Activated B cell treated with CpG ODN at 0.5 μM for 24 hours (primary cell): ENCODE measurements around the gene CAMK1. TPM values are rescaled to one million over a fixed set of nuclear protein-coding genes. Genes with fewer than 3 reads are reported as not detected.

Experiments used
- ATAC-seq: fragments of 200-7000 bp; cut with Tn5 transposase; one replicate; pipeline ENCODE4 v1.10.0; 2021; ENCODE audit warnings: low read depth, mild to moderate bottlenecking, moderate library complexity
- CTCF ChIA-PET: fragments of 350-600 bp; sonication (Branson Sonifier 250); formaldehyde crosslinking; loops from one replicate; lab custom pipeline; 2021; ENCODE audit warnings: antibody characterized with exemption; lab: Charles Lee
- POLR2A ChIA-PET: fragments of 350-600 bp; sonication (Branson Sonifier 250); formaldehyde crosslinking; loops from one replicate; lab custom pipeline; 2021; ENCODE audit warnings: antibody characterized with exemption; lab: Charles Lee
- DNase-seq: peaks from one replicate; pipeline ENCODE4 v3.0.0; 2022
- H3K27ac Mint-ChIP-seq: one replicate; pipeline ENCODE4 v1.8.0; 2020; ENCODE audit warnings: mixed read lengths
- H3K27me3 Mint-ChIP-seq: one replicate; pipeline ENCODE4 v1.8.0; 2021; ENCODE audit warnings: mixed read lengths
- H3K36me3 Mint-ChIP-seq: one replicate; pipeline ENCODE4 v1.8.0; 2021; ENCODE audit warnings: low read depth, mixed read lengths
- H3K4me1 Mint-ChIP-seq: one replicate; pipeline ENCODE4 v1.8.0; 2021; ENCODE audit warnings: mixed read lengths
- H3K4me3 Mint-ChIP-seq: one replicate; pipeline ENCODE4 v1.8.0; 2020; ENCODE audit warnings: mild to moderate bottlenecking, mixed read lengths
- H3K9me3 Mint-ChIP-seq: one replicate; pipeline ENCODE4 v1.8.0; 2020; ENCODE audit warnings: mixed read lengths
- CTCF ChIP-seq: fragments of 200-600 bp; IDR thresholded peaks from one replicate; pipeline ENCODE4 v1.8.0; 2022; ENCODE audit warnings: antibody characterized with exemption, mild to moderate bottlenecking
- intact Hi-C: fragments of 100-400 bp; cut with micrococcal nuclease; formaldehyde crosslinking; loops from one replicate; pipeline ENCODE4 v1.15.1; 2024
- total RNA-seq: library from RNA; stranded (reverse); gene quantifications from 2 replicates; pipeline ENCODE4 v1.2.3, GENCODE V29; 2022

CAMK1 gene
- total RNA-seq, 1 donor from 2014 or later = 1.7 TPM

- H3K4me3 Mint-ChIP-seq = no peak overlapping the region
- H3K4me1 Mint-ChIP-seq = peaks cover 30% of the 10 kb centered on the region
- POLR2A ChIA-PET = interaction anchor here (1.2 kb wide), 2 partner anchors 9 to 36 kb away, joined by 4 to 8 read pairs; partner anchors contain the start of gene OGG1
- CTCF ChIA-PET = no interaction called here
- DNase-seq (no peak), ATAC-seq (no peak)
- no peaks in the 10 kb centered on the region for H3K27me3 Mint-ChIP-seq
- H3K9me3 Mint-ChIP-seq = no peaks in the 10 kb centered on the region
- no peak overlapping the region for H3K27ac Mint-ChIP-seq
- H3K36me3 Mint-ChIP-seq = peaks cover 66% of the 10 kb centered on the region
- intact Hi-C loops = no loop called here
- TF ChIP-seq CTCF = no peak
These were observed 16.5 kb upstream of the CAMK1 start for GRCh38 chr3:9786209-9786739.

- H3K4me3 Mint-ChIP-seq = no peak overlapping the region
- DNase-seq (no peak), ATAC-seq (no peak)
- ChIA-PET POLR2A (interaction anchor here (0.6 to 1.2 kb wide), 4 partner anchors 10 to 48 kb away, joined by 4 to 8 read pairs (median 6); partner anchors contain the start of gene OGG1), CTCF (no interaction called here)
- H3K4me1 Mint-ChIP-seq = peaks cover 30% of the 10 kb centered on the region
- intact Hi-C loops = no loop called here
- no peaks in the 10 kb centered on the region for H3K27me3 Mint-ChIP-seq
- no peak for TF ChIP-seq CTCF
- no peaks in the 10 kb centered on the region for H3K9me3 Mint-ChIP-seq
- no peak overlapping the region for H3K27ac Mint-ChIP-seq
- peaks cover 66% of the 10 kb centered on the region for H3K36me3 Mint-ChIP-seq
These were observed 15.9 kb upstream of the CAMK1 start for GRCh38 chr3:9785602-9786001.

- DNase-seq (no peak), ATAC-seq (no peak)
- peaks cover 61% of the 10 kb centered on the region for H3K36me3 Mint-ChIP-seq
- peaks cover 32% of the 10 kb centered on the region for H3K4me1 Mint-ChIP-seq
- POLR2A ChIA-PET = interaction anchor here (0.9 kb wide), 1 partner anchor 49 kb away, joined by 4 read pairs; no protein-coding TSS in a partner anchor
- CTCF ChIA-PET = no interaction called here
- H3K4me3 Mint-ChIP-seq = no peak overlapping the region
- no peak for TF ChIP-seq CTCF
- intact Hi-C loops = no loop called here
- no peaks in the 10 kb centered on the region for H3K9me3 Mint-ChIP-seq
- no peak overlapping the region for H3K27ac Mint-ChIP-seq
- no peaks in the 10 kb centered on the region for H3K27me3 Mint-ChIP-seq
These were observed 15.2 kb upstream of the CAMK1 start for GRCh38 chr3:9784965-9785364.

- CTCF ChIA-PET = no interaction called here
- H3K4me1 Mint-ChIP-seq = peaks cover 41% of the 10 kb centered on the region
- no peak for TF ChIP-seq CTCF
- H3K27me3 Mint-ChIP-seq = no peaks in the 10 kb centered on the region
- POLR2A ChIA-PET = interaction anchor here (0.6 to 5.6 kb wide), 2 partner anchors 10 to 203 kb away, joined by 13 to 133 read pairs; partner anchors contain the start of genes ARPC4, EMC3 and TADA3
- intact Hi-C loops = no loop called here
- no peak overlapping the region for H3K27ac Mint-ChIP-seq
- peaks cover 51% of the 10 kb centered on the region for H3K36me3 Mint-ChIP-seq
- DNase-seq (no peak), ATAC-seq (no peak)
- H3K9me3 Mint-ChIP-seq = no peaks in the 10 kb centered on the region
- H3K4me3 Mint-ChIP-seq = no peak overlapping the region
These were observed 14.2 kb upstream of the CAMK1 start for GRCh38 chr3:9783954-9784353.

- peaks cover 48% of the 10 kb centered on the region for H3K36me3 Mint-ChIP-seq
These were observed 13.0 kb upstream of the CAMK1 start for GRCh38 chr3:9782770-9783169.

More at GRCh38 chr3:9782770-9783169, 13.0 kb upstream of the CAMK1 start:
- ChIA-PET POLR2A (interaction anchor here (0.7 to 5.6 kb wide), 8 partner anchors 11 to 243 kb away, joined by 3 to 133 read pairs (median 5); partner anchors contain the start of genes ARPC4, CAMK1, FANCD2 and OGG1), CTCF (interaction anchor here (0.6 to 2.6 kb wide), 13 partner anchors 8 to 441 kb away, joined by 3 to 8 read pairs (median 4); partner anchors contain the start of genes ARPC4 and CRELD1)
- H3K9me3 Mint-ChIP-seq = no peaks in the 10 kb centered on the region
- peaks cover 53% of the 10 kb centered on the region for H3K4me1 Mint-ChIP-seq
- H3K27ac Mint-ChIP-seq = peak overlapping the region; percentile 83
- no peak for TF ChIP-seq CTCF
- intact Hi-C loops = loop anchor here (1.0 kb wide), 1 partner anchor 244 kb away; the partner anchor contains the start of gene FANCD2
- H3K27me3 Mint-ChIP-seq = no peaks in the 10 kb centered on the region
- no peak for DNase-seq
- no peak overlapping the region for H3K4me3 Mint-ChIP-seq
- peak; percentile 21 for ATAC-seq
